Right atrium auricular region (tissue), 2 donors: ENCODE data around the gene GYPC. TPM values are rescaled to one million over a fixed set of nuclear protein-coding genes. Genes with fewer than 3 reads are reported as not detected.

Source experiments
- DNase-seq: peaks from one replicate; pipeline ENCODE4 v3.0.0-alpha.2; 2019; ENCODE audit warnings: low spot score
- H3K27ac ChIP-seq, 2 donors: fragments of 200-600 bp; sonication (generic); 1 replicate in 1 of 2; 2 replicates in 1 of 2; pipeline ENCODE4 v1.5.1; 2016 to 2019
- H3K27me3 ChIP-seq, 2 donors: fragments of 200-600 bp; sonication (generic); one replicate each; pipeline versions ENCODE4 v1.5.1 to v1.6.0; 2017 to 2019
- H3K36me3 ChIP-seq: fragments of 200-600 bp; sonication (generic); one replicate; pipeline ENCODE4 v1.5.1; 2016
- H3K4me1 ChIP-seq, 2 donors: fragments of 200-600 bp; sonication (generic); one replicate each; pipeline versions ENCODE4 v1.5.1 to v1.6.0; 2017 to 2019
- H3K4me3 ChIP-seq, 2 donors: fragments of 200-600 bp; sonication (generic); 1 replicate in 1 of 2; 2 replicates in 1 of 2; pipeline ENCODE4 v1.5.1; 2017 to 2019; ENCODE audit warnings: mild to moderate bottlenecking in 1 of 2, moderate library complexity in 1 of 2
- H3K9me3 ChIP-seq, 2 donors: fragments of 200-600 bp; sonication (generic); one replicate each; pipeline ENCODE4 v1.5.1; 2019
- CTCF ChIP-seq, 2 donors: fragments of 200-600 bp; sonication (generic); IDR thresholded peaks; one replicate each; pipeline ENCODE4 v1.5.1; 2019; ENCODE audit warnings: antibody characterized with exemption in 2 of 2
- total RNA-seq, 2 donors: library from RNA; depleted of rRNA; stranded (reverse); fragments of >200 nt; gene quantifications; one replicate each; pipeline ENCODE4 v1.1.0, GENCODE V29; 2016

The GYPC gene
- total RNA-seq, 2 donors from 2014 or later: 53.8 to 74.9 TPM

GRCh38 chr2:126678269-126679065 lies 22.5 kb downstream of the GYPC start:
- Histone ChIP-seq H3K27ac (no peak overlapping the region), H3K36me3 (no peaks in the 10 kb centered on the region)

GRCh38 chr2:126679094-126679713 lies 23.2 kb downstream of the GYPC start:
- peaks cover 0 to 14% of the 10 kb centered on the region in 2 donors for H3K9me3 ChIP-seq
- H3K27me3 ChIP-seq: no peaks in the 10 kb centered on the region
- peaks cover 0 to 4% of the 10 kb centered on the region in 2 donors for H3K4me1 ChIP-seq
- DNase-seq: no peak
- H3K27ac ChIP-seq: no peak overlapping the region
- H3K36me3 ChIP-seq: no peaks in the 10 kb centered on the region
- no peak for TF ChIP-seq CTCF (IDR thresholded peaks at IDR 0.05)
- H3K4me3 ChIP-seq: no peak overlapping the region

More at GRCh38 chr2:126678269-126679065, 22.5 kb downstream of the GYPC start:
- no peak for TF ChIP-seq CTCF (IDR thresholded peaks at IDR 0.05)
- Histone ChIP-seq H3K9me3 (peaks cover 0 to 14% of the 10 kb centered on the region in 2 donors), H3K4me1 (peaks cover 0 to 4% of the 10 kb centered on the region in 2 donors), H3K27me3 (no peaks in the 10 kb centered on the region), H3K4me3 (no peak overlapping the region)
- no peak for DNase-seq

GRCh38 chr2:126681505-126681904 lies 25.5 kb downstream of the GYPC start:
- Histone ChIP-seq H3K4me3 (no peak overlapping the region), H3K9me3 (no peaks in the 10 kb centered on the region), H3K36me3 (no peaks in the 10 kb centered on the region), H3K27me3 (no peaks in the 10 kb centered on the region), H3K4me1 (peaks cover 0 to 4% of the 10 kb centered on the region in 2 donors), H3K27ac (no peak overlapping the region)
- no peak for DNase-seq
- TF ChIP-seq CTCF (IDR thresholded peaks at IDR 0.05): no peak

GRCh38 chr2:126685629-126686028 lies 29.7 kb downstream of the GYPC start:
- DNase-seq: no peak
- H3K9me3 ChIP-seq: no peaks in the 10 kb centered on the region
- TF ChIP-seq CTCF (IDR thresholded peaks at IDR 0.05): no peak
- no peak overlapping the region for H3K27ac ChIP-seq
- peaks cover 0 to 4% of the 10 kb centered on the region in 2 donors for H3K4me1 ChIP-seq
- H3K27me3 ChIP-seq: no peaks in the 10 kb centered on the region
- H3K36me3 ChIP-seq: no peaks in the 10 kb centered on the region
- H3K4me3 ChIP-seq: no peak overlapping the region

- no peak for DNase-seq
- H3K27me3 ChIP-seq: no peaks in the 10 kb centered on the region
- no peaks in the 10 kb centered on the region for H3K36me3 ChIP-seq
- H3K9me3 ChIP-seq: no peaks in the 10 kb centered on the region
- TF ChIP-seq CTCF (IDR thresholded peaks at IDR 0.05): no peak
- H3K27ac ChIP-seq: no peak overlapping the region
- no peak overlapping the region for H3K4me3 ChIP-seq
- peaks cover 0 to 4% of the 10 kb centered on the region in 2 donors for H3K4me1 ChIP-seq
These were observed 30.3 kb downstream of the GYPC start for GRCh38 chr2:126686286-126686685.
